K562 (cell line): ENCODE results near the gene SKAP1. TPM values are rescaled to one million over a fixed set of nuclear protein-coding genes. Genes with fewer than 3 reads are reported as not detected.

Source experiments
- ARID1B ChIP-seq: fragments of 450-650 bp; IDR thresholded peaks from 2 replicates; pipeline ENCODE4 v1.6.1; 2016; ENCODE audit warnings: antibody characterized with exemption, mild to moderate bottlenecking, inconsistent platforms
- BCOR ChIP-seq: fragments of 450-650 bp; IDR thresholded peaks from 2 replicates; pipeline ENCODE4 v1.6.1; 2016
- BHLHE40 ChIP-seq: IDR thresholded peaks from 2 replicates; pipeline ENCODE4 v1.6.1; 2011; ENCODE audit warnings: low read length, improper control_type of control experiment
- CREM ChIP-seq: IDR thresholded peaks from 2 replicates; pipeline ENCODE4 v1.6.1; 2014; ENCODE audit warnings: antibody characterized with exemption, low read depth
- GTF2E2 ChIP-seq: fragments of 200-800 bp; sonication (Bioruptor generic); IDR thresholded peaks from 2 replicates; pipeline ENCODE4 v1.6.1; 2016; ENCODE audit warnings: missing genetic modification characterization, missing compliant biosample characterization
- HDAC2 ChIP-seq: fragments of 450-650 bp; IDR thresholded peaks from 2 replicates; pipeline ENCODE4 v1.6.1; 2016; ENCODE audit warnings: mild to moderate bottlenecking
- HMGXB4 ChIP-seq: sonication (generic); formaldehyde crosslinking; IDR thresholded peaks from 2 replicates; pipeline ENCODE4 v1.8.1; 2023; ENCODE audit warnings: mild to moderate bottlenecking, missing genetic modification reagents
- KHSRP ChIP-seq: fragments of 450-650 bp; IDR thresholded peaks from 2 replicates; pipeline ENCODE4 v1.6.1; 2017
- LCOR ChIP-seq: sonication (generic); formaldehyde crosslinking; IDR thresholded peaks from 2 replicates; pipeline ENCODE4 v1.8.0; 2022; ENCODE audit warnings: mild to moderate bottlenecking, missing genetic modification reagents
- NCOR1 ChIP-seq: fragments of 450-650 bp; IDR thresholded peaks from 2 replicates; pipeline ENCODE4 v1.6.1; 2016; ENCODE audit warnings: mild to moderate bottlenecking, moderate library complexity
- NFYB ChIP-seq: IDR thresholded peaks from 2 replicates; pipeline ENCODE4 v1.6.1; 2011; ENCODE audit warnings: mild to moderate bottlenecking, moderate library complexity; ENCODE audit not compliant: insufficient read length; ENCODE audit errors: extremely low read depth
- NONO ChIP-seq, 2 experiments: fragments of 200-400 bp in 1 of 2; fragments of 450-650 bp in 1 of 2; formaldehyde crosslinking in 1 of 2; IDR thresholded peaks; 2 replicates each; pipeline ENCODE4 v1.6.1; 2017; ENCODE audit warnings: low read depth in 2 of 2, mild to moderate bottlenecking in 2 of 2, moderate library complexity in 2 of 2, low read length in 1 of 2
- NR2C2 ChIP-seq, 2 experiments: fragments of 200-800 bp in 1 of 2; sonication (Bioruptor generic) in 1 of 2; sonication (generic) in 1 of 2; formaldehyde crosslinking in 1 of 2; IDR thresholded peaks; 2 replicates each; pipeline versions ENCODE4 v1.6.1 to v1.8.0; 2016 to 2022; ENCODE audit warnings: mild to moderate bottlenecking in 1 of 2, missing compliant biosample characterization in 1 of 2, missing genetic modification characterization in 1 of 2, missing genetic modification reagents in 1 of 2
- POLR2AphosphoS2 ChIP-seq: IDR thresholded peaks from 2 replicates; pipeline ENCODE4 v1.6.1; 2012; ENCODE audit warnings: low read length, improper control_type of control experiment
- ZBED1 ChIP-seq: IDR thresholded peaks from 2 replicates; pipeline ENCODE4 v1.6.1; 2014
- ZEB2 ChIP-seq: fragments of 450-650 bp; IDR thresholded peaks from 2 replicates; pipeline ENCODE4 v1.6.1; 2016
- ZNF174 ChIP-seq: fragments of 250-450 bp; sonication (Bioruptor Pico); IDR thresholded peaks from 2 replicates; pipeline ENCODE4 v1.4.0; 2020; ENCODE audit warnings: mild to moderate bottlenecking
- ZNF507 ChIP-seq: conservative IDR thresholded peaks from 2 replicates; pipeline ENCODE4 v1.6.1; 2017; ENCODE audit warnings: missing genetic modification characterization, missing compliant biosample characterization
- polyA plus RNA-seq, 8 experiments: library from polyadenylated mRNA; depleted of rRNA in 4 of 8; stranded (reverse) in 5 of 8; unstranded in 3 of 8; fragments of >200 nt; fragmentation: Nextera tagmentation in 2 of 8; fragmentation: Illumina TruSeq in 1 of 8; extraction: Ambion mirVana in 2 of 8; extraction: Trizol in 1 of 8; gene quantifications; 2 replicates each; pipeline versions ENCODE4 v1.2.1 to v1.2.3, GENCODE V29; 2011 to 2014; ENCODE audit warnings: inconsistent platforms in 1 of 8, missing spikeins in 1 of 8
- total RNA-seq, 7 experiments: library from RNA; depleted of rRNA in 6 of 7; stranded (reverse); fragments of >200 nt in 6 of 7; fragmentation: Illumina TruSeq in 2 of 7; extraction: Trizol in 2 of 7; gene quantifications; 2 replicates each; pipeline versions ENCODE4 v1.2.1 to v1.2.3, GENCODE V29; 2011 to 2021; ENCODE audit warnings: low replicate concordance in 1 of 7
- TF ChIP-seq, protein P1 (sequence below), 2 experiments: IDR thresholded peaks; 2 replicates each; pipeline ENCODE4 v1.6.1; 2011; ENCODE audit warnings: borderline replicate concordance in 1 of 2, control low read depth in 1 of 2, low read depth in 1 of 2, low read length in 1 of 2, mild to moderate bottlenecking in 1 of 2, mixed read lengths in 1 of 2, moderate library complexity in 1 of 2; ENCODE audit not compliant: insufficient read depth in 1 of 2, insufficient read length in 1 of 2, poor library complexity in 1 of 2, severe bottlenecking in 1 of 2; ENCODE audit errors: extremely low read depth in 1 of 2
- TF ChIP-seq, protein P2 (sequence below): fragments of 250-450 bp; sonication (Bioruptor Pico); IDR thresholded peaks from 2 replicates; pipeline ENCODE4 v1.4.0; 2020; ENCODE audit warnings: mild to moderate bottlenecking, moderate library complexity
- TF ChIP-seq, protein P3 (sequence below): fragments of 450-650 bp; conservative IDR thresholded peaks from 2 replicates; pipeline ENCODE4 v1.6.1; 2016; ENCODE audit warnings: missing genetic modification characterization, low read depth, mild to moderate bottlenecking, control low read depth, missing compliant biosample characterization

The SKAP1 gene
- total and polyA plus RNA-seq, 9 of the 15 experiments (the other 6 are each of a cell fraction or from before 2014, with no cell fraction given), result 0.06 to 0.80 (median 0.10) TPM; not detected in 4

DNA sequence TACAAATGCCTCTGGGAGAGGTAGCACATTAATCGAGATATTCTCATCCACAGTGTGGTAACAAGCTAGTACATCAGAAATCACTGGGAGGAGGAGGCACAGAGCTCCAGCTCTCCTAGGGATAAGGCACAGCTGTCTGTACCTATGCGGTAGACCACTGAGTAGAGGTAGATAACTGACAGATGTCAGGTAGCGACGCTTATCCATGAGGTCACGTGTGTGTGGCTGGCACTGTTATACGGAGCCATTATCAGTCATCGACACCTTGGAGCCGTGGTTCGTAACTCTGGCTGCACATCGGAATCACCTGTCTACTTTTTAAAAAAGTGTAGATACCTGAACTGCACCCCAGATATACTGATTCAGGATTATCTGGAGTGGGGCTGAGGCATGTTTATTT, 220.0 kb downstream of the SKAP1 start (continued):
- TF ChIP-seq NONO (IDR thresholded peaks at IDR 0.05; ENCODE audit: low read depth in 2 of 2, low read length in 1 of 2), result no peak
- no peak for TF ChIP-seq NR2C2 (CRISPR knock-in tag; IDR thresholded peaks at IDR 0.05)
- no peak for TF ChIP-seq NR2C2 (tag; IDR thresholded peaks at IDR 0.05)
- TF ChIP-seq BHLHE40, result peak; percentile 54
- no peak for TF ChIP-seq ZNF174 (CRISPR knock-in tag)
- TF ChIP-seq HMGXB4 (CRISPR knock-in tag), result no peak
- TF ChIP-seq, protein P1, sequence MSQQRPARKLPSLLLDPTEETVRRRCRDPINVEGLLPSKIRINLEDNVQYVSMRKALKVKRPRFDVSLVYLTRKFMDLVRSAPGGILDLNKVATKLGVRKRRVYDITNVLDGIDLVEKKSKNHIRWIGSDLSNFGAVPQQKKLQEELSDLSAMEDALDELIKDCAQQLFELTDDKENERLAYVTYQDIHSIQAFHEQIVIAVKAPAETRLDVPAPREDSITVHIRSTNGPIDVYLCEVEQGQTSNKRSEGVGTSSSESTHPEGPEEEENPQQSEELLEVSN (IDR thresholded peaks at IDR 0.05; ENCODE audit: borderline replicate concordance in 1 of 2, extremely low read depth in 1 of 2, insufficient read depth in 1 of 2, insufficient read length in 1 of 2, low read depth in 1 of 2, low read length in 1 of 2, poor library complexity in 1 of 2, severe bottlenecking in 1 of 2), result no peak
- TF ChIP-seq KHSRP, result no peak
- TF ChIP-seq ZEB2, result peak; percentile 92
- no peak for TF ChIP-seq BCOR
- TF ChIP-seq POLR2AphosphoS2, result no peak
- TF ChIP-seq, protein P2, sequence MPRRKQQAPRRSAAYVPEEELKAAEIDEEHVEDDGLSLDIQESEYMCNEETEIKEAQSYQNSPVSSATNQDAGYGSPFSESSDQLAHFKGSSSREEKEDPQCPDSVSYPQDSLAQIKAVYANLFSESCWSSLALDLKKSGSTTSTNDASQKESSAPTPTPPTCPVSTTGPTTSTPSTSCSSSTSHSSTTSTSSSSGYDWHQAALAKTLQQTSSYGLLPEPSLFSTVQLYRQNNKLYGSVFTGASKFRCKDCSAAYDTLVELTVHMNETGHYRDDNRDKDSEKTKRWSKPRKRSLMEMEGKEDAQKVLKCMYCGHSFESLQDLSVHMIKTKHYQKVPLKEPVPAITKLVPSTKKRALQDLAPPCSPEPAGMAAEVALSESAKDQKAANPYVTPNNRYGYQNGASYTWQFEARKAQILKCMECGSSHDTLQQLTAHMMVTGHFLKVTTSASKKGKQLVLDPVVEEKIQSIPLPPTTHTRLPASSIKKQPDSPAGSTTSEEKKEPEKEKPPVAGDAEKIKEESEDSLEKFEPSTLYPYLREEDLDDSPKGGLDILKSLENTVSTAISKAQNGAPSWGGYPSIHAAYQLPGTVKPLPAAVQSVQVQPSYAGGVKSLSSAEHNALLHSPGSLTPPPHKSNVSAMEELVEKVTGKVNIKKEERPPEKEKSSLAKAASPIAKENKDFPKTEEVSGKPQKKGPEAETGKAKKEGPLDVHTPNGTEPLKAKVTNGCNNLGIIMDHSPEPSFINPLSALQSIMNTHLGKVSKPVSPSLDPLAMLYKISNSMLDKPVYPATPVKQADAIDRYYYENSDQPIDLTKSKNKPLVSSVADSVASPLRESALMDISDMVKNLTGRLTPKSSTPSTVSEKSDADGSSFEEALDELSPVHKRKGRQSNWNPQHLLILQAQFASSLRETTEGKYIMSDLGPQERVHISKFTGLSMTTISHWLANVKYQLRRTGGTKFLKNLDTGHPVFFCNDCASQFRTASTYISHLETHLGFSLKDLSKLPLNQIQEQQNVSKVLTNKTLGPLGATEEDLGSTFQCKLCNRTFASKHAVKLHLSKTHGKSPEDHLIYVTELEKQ (CRISPR knock-in tag), result no peak
- TF ChIP-seq, protein P3, sequence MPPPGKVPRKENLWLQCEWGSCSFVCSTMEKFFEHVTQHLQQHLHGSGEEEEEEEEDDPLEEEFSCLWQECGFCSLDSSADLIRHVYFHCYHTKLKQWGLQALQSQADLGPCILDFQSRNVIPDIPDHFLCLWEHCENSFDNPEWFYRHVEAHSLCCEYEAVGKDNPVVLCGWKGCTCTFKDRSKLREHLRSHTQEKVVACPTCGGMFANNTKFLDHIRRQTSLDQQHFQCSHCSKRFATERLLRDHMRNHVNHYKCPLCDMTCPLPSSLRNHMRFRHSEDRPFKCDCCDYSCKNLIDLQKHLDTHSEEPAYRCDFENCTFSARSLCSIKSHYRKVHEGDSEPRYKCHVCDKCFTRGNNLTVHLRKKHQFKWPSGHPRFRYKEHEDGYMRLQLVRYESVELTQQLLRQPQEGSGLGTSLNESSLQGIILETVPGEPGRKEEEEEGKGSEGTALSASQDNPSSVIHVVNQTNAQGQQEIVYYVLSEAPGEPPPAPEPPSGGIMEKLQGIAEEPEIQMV (tag), result no peak
- TF ChIP-seq GTF2E2, result no peak
- TF ChIP-seq NCOR1, result peak; percentile 46; the same call in 1 of the 2 replicates
- no peak for TF ChIP-seq NFYB
- peak; percentile 50 for TF ChIP-seq ARID1B
- TF ChIP-seq ZBED1, result no peak
- no peak for TF ChIP-seq ZNF507 (tag)
- TF ChIP-seq LCOR, result no peak
- TF ChIP-seq HDAC2, result no peak
- no peak for TF ChIP-seq CREM
